Measurements from ENCODE around the gene ZNF431. TPM values are rescaled to one million over a fixed set of nuclear protein-coding genes. Genes with fewer than 3 reads are reported as not detected.
A peak's percentile ranks its signal among the peaks of the same experiment; 100 is the strongest.

The ZNF431 gene
- total and polyA plus RNA-seq, 2 experiments from 2014 or later: 18.0 to 47.5 TPM

DNA sequence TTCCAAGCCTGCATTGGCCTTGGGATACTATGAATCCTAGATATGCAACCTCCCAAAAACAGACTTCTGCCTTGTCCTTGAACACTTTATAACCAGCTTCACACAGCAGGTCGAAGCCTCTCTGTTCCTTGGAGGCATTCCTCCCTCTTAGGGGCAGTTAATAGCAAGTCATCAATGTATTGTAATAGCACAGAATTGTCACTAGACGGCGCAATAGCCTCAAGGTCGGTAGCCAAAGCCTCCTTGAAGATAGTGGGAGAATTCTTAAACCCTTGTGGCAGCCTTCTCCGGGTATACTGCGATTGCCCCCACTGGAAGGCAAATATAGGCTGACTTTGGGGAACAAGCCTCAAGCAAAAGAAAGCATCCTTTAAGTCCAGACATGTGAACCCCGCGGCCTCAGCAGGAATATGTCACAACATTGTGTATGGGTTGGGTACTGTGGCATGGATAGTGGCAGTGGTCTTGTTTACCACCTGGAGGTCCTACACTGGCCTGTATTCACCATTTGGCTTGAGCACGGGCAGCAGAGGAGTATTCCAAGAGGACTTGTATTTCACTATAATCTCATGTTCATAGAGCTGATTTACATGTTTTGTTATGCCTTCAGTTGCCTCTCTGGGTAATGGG, 61.1 kb downstream of the ZNF431 start:
- Histone ChIP-seq H2AFZ (no peak overlapping the region), H3K27ac (ENCODE audit: low read depth) (no peak overlapping the region), H3K4me2 (no peak overlapping the region), H3F3A (replicated peaks; ENCODE audit: low read depth) (no peaks in the 10 kb centered on the region), H3K4me1 (ENCODE audit: insufficient read depth) (peaks cover 2% of the 10 kb centered on the region; the same call in 1 of the 2 replicates), H3K79me2 (replicated peaks; ENCODE audit: insufficient read depth) (no peaks in the 10 kb centered on the region), H4K20me1 (replicated peaks; ENCODE audit: insufficient read depth) (no peaks in the 10 kb centered on the region), H3K27me3 (ENCODE audit: insufficient read depth) (no peaks in the 10 kb centered on the region), H3K9me2 (ENCODE audit: insufficient read depth) (peaks cover 4% of the 10 kb centered on the region; the same call in 1 of the 2 replicates), H3K4me3 (no peak overlapping the region), H3K36me3 (ENCODE audit: insufficient read depth) (no peaks in the 10 kb centered on the region)
- peak; percentile 92 for DNase-seq (ENCODE audit: low spot score)
- Mint-ChIP-seq H3K27ac (peak overlapping the region; percentile 77; the same call in 1 of the 2 replicates), H3K27me3 (ENCODE audit: insufficient read depth, low read depth, poor library complexity) (no peaks in the 10 kb centered on the region), H3K4me3 (no peak overlapping the region), H3K9me3 (peaks cover 35% of the 10 kb centered on the region), H3K4me1 (peaks cover 2% of the 10 kb centered on the region; the same call in 1 of the 3 replicates), H3K36me3 (ENCODE audit: low read depth) (peaks cover 29% of the 10 kb centered on the region)
- peak; percentile 96 for ATAC-seq
- TF ChIP-seq, protein P1, sequence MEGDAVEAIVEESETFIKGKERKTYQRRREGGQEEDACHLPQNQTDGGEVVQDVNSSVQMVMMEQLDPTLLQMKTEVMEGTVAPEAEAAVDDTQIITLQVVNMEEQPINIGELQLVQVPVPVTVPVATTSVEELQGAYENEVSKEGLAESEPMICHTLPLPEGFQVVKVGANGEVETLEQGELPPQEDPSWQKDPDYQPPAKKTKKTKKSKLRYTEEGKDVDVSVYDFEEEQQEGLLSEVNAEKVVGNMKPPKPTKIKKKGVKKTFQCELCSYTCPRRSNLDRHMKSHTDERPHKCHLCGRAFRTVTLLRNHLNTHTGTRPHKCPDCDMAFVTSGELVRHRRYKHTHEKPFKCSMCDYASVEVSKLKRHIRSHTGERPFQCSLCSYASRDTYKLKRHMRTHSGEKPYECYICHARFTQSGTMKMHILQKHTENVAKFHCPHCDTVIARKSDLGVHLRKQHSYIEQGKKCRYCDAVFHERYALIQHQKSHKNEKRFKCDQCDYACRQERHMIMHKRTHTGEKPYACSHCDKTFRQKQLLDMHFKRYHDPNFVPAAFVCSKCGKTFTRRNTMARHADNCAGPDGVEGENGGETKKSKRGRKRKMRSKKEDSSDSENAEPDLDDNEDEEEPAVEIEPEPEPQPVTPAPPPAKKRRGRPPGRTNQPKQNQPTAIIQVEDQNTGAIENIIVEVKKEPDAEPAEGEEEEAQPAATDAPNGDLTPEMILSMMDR (conservative IDR thresholded peaks at IDR 0.05; ENCODE audit: low read depth in 2 of 2): peak; percentile 97 to 98
- TF ChIP-seq STAT1 (IDR thresholded peaks at IDR 0.05; ENCODE audit: unreplicated experiment) (no peak), JUNB (IDR thresholded peaks at IDR 0.05; ENCODE audit: unreplicated experiment) (no peak), EZH2 (IDR thresholded peaks at IDR 0.05; ENCODE audit: low read depth, unreplicated experiment) (no peak), ZNF114 (CRISPR knock-in tag; IDR thresholded peaks at IDR 0.05) (no peak), NANOG (IDR thresholded peaks at IDR 0.05; ENCODE audit: borderline replicate concordance) (no peak), POLR2AphosphoS5 (IDR thresholded peaks at IDR 0.05; ENCODE audit: low read depth) (no peak)
- TF ChIP-seq, protein P2, sequence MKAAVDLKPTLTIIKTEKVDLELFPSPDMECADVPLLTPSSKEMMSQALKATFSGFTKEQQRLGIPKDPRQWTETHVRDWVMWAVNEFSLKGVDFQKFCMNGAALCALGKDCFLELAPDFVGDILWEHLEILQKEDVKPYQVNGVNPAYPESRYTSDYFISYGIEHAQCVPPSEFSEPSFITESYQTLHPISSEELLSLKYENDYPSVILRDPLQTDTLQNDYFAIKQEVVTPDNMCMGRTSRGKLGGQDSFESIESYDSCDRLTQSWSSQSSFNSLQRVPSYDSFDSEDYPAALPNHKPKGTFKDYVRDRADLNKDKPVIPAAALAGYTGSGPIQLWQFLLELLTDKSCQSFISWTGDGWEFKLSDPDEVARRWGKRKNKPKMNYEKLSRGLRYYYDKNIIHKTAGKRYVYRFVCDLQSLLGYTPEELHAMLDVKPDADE (IDR thresholded peaks at IDR 0.05): no peak

DNA sequence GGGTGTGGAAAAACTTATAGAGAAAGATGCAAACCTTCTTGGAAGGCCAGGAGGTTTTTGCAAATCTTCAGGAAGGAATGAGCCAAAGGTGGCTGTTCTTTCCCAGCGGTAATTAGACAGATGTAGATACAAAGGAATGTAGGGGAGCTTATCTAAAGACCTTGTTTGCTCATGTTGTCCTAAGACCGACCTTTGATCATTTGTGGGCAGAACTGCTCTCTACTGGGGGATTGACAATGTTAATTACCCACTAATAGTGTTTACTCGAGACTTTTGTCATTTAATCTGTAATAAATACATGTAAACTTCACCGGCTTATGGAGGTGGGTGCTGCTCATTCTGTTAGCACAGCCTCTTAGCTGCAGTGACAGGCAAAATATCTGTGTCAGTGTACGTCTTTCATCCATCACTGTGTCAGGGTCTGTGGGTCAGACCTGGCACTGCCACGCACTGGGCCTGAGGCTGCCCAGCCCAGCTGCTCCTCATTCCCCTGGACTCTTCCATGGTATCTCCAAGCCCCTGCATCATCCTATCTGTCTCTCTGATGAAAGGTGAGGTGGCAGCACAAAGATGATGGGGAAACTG, 68.3 kb downstream of the ZNF431 start:
- peaks cover 10% of the 10 kb centered on the region for H3K4me1 ChIP-seq (ENCODE audit: insufficient read depth)
- H3K36me3 ChIP-seq (ENCODE audit: insufficient read depth): peaks cover 4% of the 10 kb centered on the region; the same call in 1 of the 2 replicates
- H3F3A ChIP-seq (replicated peaks; ENCODE audit: low read depth): no peaks in the 10 kb centered on the region
- peaks cover 36% of the 10 kb centered on the region for H3K36me3 Mint-ChIP-seq (ENCODE audit: low read depth)
- no peaks in the 10 kb centered on the region for H4K20me1 ChIP-seq (replicated peaks; ENCODE audit: insufficient read depth)
- no peak overlapping the region for H3K27ac ChIP-seq (ENCODE audit: low read depth)
- H3K27ac Mint-ChIP-seq: no peak overlapping the region
- H3K4me1 Mint-ChIP-seq: peaks cover 9% of the 10 kb centered on the region
- DNase-seq (ENCODE audit: low spot score): peak; percentile 25
- no peak overlapping the region for H3K4me3 ChIP-seq
- H2AFZ ChIP-seq: no peak overlapping the region
- H3K4me2 ChIP-seq: no peak overlapping the region
- peaks cover 40% of the 10 kb centered on the region for H3K9me3 Mint-ChIP-seq
- ATAC-seq: no peak
- TF ChIP-seq NANOG (IDR thresholded peaks at IDR 0.05; ENCODE audit: borderline replicate concordance): peak; percentile 67; the same call in 1 of the 2 replicates
- TF ChIP-seq, protein P2 (IDR thresholded peaks at IDR 0.05): no peak
- H3K79me2 ChIP-seq (replicated peaks; ENCODE audit: insufficient read depth): no peaks in the 10 kb centered on the region
- H3K9me2 ChIP-seq (ENCODE audit: insufficient read depth): 0 out of 2 replicates have a peak, but pooled peaks cover 7% of the 10 kb centered on the region
- no peaks in the 10 kb centered on the region for H3K27me3 ChIP-seq (ENCODE audit: insufficient read depth)
- no peak overlapping the region for H3K4me3 Mint-ChIP-seq
- no peaks in the 10 kb centered on the region for H3K27me3 Mint-ChIP-seq (ENCODE audit: insufficient read depth, low read depth, poor library complexity)
